HG03135 (cell line): Measurements from ENCODE around the gene ADRB1.

Source experiments
- ATAC-seq: cut with Tn5 transposase; IDR thresholded peaks from one replicate; pipeline ENCODE4 v1.9.1; 2021; ENCODE audit warnings: mild to moderate bottlenecking, moderate library complexity; ENCODE audit not compliant: unreplicated experiment

Gene ADRB1

DNA sequence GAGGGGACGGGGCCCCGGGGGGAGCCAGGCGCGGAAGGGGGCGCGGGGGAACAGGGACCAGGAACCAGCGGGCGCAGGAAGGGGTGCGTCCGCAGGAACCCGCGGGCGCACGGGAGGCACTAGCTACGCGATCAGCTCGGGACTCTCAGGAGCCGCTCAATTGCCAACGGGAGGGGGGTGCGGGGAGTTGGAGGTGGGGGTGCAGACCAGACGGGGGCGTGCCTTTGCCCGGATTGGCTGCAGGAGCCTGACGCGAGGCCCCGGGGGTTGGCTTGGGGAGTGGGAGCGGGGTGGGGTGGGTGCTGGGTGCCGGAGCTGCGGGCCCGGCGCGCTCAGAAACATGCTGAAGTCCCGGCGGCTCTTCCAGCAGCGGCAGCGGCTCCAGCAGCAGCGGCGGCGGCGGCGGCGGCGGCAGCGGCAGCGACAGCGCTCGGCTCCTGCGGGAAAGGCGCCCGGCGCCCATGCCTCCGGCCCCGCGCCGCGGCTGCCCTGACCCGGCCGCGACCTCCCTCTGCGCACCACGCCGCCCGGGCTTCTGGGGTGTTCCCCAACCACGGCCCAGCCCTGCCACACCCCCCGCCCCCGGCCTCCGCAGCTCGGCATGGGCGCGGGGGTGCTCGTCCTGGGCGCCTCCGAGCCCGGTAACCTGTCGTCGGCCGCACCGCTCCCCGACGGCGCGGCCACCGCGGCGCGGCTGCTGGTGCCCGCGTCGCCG is at the start of gene ADRB1:
ADRB1 (plus strand) TSS at position 335 of the 715 bp plus-strand sequence; CDS start at position 602, 267 bp downstream.
- ATAC-seq, result no peak

DNA sequence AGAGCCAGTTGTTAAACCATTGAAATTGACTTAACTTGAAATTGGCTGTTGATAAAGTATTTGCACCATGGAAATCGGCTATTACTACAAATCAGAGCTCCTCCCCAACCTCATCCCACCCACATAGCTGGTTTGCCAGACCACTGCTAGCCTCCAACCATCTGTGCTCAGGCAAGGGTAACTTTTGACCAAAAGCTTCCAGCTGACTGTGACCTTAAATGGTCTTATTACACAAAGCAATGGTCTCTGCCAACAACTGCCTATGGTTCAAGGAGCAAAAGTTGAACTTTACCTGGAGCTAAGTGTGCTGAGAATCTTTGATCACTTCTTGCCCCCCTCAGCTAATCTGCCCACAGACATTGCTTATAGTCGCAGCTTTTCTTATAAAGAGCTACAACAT is 48.5 kb upstream of the ADRB1 start:
- no peak for ATAC-seq

DNA sequence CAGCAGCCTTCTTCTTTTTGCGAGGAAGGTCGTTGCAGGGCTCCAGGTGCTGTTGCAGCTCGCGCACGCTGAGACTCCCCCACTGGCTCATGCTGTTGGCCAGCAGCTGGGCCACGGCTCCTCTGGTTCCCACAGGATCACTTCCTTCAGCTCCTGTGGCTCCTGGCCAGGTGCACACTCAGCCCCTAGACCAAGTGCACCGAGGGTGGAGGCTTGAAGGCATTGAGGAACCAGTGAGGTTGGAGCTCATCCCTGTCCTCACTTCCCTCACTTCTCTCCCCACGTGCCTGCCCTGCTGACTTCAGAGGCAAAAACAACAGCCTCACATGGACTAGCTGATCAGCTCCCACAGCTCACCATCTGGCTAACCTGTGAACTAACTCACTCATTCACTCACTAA is 46.2 kb upstream of the ADRB1 start:
- no peak for ATAC-seq

DNA sequence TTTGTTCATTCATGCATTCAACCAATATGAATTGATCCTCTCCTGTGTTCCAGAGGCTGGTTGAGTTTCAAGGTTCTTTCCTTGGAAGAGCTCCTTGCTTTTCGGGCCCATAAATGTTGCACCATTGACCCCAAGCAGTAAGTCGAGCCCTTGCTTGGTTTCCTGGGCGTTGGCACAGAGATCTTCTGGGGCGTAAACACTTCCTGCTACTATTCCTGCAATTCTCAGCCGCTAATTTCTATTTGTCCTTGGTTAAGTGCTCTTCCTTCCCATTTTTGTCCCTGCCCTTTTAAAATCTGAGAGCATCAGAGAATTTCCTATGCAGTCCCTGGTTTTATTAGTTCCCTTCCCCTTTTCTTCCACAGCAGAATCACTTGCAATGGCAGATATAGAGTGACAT is 44.1 kb upstream of the ADRB1 start:
- no peak for ATAC-seq

DNA sequence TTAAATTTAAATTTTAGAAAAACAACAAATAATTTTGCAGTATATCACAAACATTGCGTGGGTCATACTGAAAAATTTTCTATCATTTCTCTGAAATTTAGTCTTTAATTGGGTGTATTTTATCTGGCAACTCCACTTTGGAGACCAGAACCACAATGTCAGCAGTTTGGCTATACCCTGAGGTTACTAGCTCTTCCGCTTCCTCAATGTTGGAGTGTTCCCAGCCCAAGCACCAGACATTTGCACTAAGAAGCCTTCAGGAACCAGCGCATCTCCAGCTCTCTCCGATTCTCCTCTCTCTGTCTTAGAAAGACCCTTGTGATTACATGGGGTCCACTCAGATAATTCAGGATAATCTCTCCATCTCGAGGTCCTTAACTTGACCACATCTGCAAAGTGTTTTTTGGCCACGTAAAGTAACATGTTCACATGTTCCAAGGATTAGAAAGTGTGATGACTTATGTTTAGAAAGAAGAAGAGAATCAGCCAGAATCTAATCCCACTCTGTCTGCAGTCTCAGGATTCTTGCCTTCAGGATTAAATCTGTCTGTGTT is 43.1 kb upstream of the ADRB1 start:
- no peak for ATAC-seq

DNA sequence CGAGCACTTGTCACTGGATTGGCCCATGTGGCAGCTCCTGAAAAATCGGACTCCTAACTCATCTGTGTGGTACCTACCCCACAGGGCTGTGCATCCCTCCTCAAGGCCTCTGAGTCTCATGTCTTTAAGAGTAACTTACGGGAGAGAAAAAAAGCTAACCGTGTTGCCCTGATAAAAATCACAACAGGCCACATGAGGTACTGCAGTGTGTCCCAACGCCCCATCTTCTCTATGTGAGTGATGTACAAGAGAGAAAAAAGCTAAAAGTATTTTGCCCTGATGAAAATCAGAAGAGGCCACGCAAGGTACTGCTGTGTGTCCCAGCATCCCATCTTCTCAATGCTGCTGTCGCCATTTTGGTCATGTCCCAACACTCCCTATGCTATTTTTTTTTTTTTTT is 41.2 kb upstream of the ADRB1 start:
- ATAC-seq, result no peak

DNA sequence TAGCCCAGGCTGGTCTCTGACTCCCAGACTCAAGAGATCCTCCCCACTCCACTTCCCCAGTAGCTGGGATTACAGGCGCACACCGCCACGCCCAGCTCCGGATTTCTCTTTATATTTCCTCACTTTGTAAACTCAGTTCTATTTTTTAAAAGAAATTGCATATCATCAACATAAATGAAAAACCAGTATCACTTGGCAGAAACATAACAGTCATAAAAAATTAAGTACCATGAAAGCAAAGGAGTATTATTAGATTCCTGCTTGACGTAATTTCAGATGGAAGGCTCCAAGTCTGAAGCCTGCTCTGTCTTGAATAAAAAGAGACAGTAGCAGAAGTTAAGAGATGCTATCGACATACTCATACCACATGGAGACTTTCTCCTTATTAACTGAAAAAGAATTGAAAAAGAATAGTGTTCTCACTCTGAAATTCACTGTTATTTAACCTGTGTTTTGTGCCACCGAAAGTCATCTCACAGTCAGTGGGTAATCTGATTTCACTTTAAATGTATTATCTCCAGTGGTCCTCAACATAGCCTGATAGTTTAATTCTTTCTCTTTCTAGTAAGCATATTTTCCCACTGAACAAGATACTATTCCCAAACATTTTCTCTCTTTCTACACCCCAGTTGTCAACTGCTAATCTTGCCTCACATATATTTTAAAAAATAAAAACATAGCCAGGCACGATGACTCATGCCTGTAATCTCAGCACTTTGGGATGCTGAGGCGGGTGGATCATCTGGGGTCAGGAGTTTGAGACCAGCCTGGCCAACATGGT is 40.3 kb upstream of the ADRB1 start:
- no peak for ATAC-seq

DNA sequence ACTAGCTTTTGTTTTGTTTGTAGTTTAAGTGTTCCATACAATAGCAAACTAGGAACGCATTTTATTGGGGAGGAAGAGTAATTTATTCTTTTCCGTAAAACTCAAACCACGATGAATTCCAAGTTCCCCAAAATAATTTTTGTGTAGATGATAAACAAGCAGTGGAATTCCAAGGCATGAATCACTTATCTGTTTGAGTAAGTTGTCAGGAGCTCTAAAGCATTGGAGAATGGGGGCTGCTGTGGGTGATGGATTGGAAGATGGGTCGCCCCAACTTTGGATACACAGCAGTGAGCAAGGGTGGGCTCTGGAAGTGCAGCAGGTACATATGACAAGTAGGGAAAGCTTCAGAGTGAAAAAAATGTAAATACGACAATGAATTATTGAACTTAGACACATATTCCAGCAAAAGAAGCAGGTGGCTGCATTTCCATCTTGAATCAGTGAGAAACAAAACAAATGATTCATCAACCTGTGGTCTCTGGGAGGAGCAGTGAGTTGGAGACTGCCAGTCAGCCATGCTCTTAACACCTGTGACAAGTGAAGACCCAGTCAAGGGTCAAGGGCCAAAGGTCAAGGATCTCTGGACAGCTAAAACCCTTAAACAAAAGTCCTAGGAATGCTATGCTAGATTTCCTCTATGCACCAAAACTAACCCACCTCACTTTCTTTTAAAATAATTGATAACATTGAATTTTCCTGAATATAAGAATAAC is 34.2 kb upstream of the ADRB1 start:
- ATAC-seq, result no peak

DNA sequence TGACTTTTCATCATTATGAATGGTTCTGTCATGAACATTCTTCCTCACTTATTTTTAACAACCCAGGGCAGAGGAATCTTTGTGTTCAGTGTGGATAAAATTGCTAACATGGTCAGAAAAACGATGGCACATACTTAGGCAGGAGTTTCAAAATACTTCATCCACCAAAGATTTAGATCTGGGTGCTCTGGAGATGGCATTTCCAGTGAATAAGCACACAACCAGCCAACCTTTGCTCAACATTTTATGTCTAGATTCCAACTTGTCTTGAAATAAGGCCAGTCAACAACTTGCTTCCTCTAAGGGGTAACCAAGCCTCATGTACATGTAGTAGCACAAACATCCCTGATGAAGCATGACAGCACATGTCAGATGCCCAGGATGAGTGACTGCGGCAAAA is 33.4 kb upstream of the ADRB1 start:
- no peak for ATAC-seq

DNA sequence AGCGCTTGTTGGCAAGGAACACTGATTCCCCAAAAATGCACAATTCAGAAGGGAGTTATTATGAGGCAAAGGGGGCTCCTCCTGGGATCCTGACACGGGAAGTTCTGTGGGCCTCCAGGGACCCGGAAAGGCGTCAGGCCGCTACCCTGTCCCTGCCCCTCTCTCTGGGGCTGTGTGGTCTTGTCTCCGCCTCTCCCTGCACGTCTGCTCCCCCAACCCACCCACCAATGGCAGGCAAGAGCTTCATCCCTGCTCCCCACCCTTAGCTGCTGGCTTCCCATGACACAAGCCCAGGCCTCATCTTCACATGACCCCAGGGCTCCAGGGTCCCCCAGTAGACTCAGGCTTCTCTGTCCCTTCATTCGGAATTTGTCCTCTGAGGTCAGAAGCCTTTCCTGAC is 31.0 kb upstream of the ADRB1 start:
- ATAC-seq, result no peak

DNA sequence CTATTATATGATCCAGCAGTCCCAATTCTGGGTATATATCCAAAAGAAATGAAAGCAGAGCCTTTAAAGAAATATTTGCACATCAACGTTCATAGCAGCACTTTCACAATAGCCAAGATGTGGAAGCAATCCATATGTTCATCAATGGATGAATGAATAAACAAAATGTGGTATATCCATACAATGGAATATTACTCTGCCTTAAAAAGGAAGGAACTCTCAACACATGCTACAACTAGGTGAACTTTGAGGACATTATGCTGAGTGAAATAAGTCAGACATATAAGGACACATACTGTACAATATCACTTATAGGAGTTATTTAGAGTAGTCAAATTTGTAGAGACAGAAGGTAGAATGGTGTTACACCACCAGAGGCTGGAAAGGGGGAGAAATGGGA is 28.0 kb upstream of the ADRB1 start:
- no peak for ATAC-seq

DNA sequence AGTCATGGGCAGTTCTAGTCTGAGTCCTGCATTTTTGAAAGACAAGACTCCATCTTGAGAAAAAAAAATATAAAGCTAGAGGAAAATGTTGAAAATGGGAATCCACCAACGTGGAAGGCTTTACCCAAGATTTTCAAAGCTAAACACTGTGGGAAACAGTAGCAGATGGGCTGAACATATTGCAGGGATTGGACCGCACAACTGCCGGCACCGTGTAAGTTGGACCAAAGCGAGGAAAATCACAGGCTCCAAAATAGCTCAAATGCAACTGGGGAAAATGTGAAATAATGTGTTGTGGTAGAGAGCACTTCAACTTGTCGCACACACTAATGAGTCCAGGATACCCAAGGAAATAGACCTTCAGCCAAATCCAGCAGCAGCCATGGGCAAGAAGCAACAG is 26.4 kb upstream of the ADRB1 start:
- ATAC-seq, result no peak

DNA sequence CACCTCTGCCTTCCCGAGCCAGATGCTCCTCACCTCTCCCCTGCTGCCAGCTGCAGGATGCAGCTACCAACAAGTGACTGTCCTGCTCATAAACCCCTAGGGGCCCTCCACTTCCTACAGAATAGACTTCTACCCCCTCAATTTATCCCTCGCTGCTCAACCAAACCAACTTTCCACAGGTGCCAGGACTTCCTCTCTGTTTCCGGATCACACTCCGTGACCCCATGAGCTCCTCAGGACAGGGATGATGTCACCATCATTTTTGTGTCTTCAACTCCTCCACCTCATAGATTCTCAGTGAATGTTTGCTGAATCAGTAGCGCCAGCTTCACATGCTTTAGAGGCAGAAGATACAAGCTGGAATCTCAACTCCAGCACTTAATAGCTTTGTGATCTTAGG is 25.8 kb upstream of the ADRB1 start:
- ATAC-seq, result no peak

DNA sequence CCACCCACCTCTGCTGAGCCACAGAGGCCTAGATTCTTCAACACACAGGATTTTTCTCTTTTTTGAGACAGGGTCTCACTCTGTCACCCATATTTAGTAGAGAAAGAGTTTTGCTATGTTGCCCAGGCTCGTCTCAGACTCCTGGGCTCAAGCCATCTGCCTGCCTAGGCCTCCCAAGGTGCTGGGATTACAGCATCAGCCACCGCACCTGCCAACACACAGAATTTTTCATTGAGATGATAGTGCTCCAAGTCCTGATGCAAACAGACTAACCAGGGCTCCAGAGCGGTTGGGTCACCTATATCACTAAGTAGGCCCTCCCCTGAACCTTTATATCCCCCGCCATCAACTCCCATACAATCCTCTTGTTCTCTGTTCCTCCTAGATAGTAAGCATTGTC is 24.4 kb upstream of the ADRB1 start:
- no peak for ATAC-seq

DNA sequence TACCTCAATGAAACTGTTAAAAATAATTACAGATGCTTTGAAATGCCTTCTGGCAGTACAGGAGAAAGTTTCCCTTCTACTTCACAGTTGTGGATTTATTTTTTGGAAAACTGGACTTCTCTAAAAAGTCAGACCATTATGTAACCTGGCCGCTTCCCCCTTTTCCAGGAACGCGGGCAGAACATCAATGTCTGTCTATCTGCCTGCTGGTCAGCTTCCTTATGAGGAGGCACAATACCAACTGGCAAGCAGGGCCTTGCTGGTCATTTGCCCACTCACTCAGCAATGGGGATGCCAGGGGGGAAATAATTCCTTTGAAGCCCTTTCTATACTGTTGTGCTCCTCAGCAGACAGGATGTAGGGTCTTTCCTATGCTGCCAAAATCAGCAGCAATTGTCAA is 22.5 kb upstream of the ADRB1 start:
- no peak for ATAC-seq

DNA sequence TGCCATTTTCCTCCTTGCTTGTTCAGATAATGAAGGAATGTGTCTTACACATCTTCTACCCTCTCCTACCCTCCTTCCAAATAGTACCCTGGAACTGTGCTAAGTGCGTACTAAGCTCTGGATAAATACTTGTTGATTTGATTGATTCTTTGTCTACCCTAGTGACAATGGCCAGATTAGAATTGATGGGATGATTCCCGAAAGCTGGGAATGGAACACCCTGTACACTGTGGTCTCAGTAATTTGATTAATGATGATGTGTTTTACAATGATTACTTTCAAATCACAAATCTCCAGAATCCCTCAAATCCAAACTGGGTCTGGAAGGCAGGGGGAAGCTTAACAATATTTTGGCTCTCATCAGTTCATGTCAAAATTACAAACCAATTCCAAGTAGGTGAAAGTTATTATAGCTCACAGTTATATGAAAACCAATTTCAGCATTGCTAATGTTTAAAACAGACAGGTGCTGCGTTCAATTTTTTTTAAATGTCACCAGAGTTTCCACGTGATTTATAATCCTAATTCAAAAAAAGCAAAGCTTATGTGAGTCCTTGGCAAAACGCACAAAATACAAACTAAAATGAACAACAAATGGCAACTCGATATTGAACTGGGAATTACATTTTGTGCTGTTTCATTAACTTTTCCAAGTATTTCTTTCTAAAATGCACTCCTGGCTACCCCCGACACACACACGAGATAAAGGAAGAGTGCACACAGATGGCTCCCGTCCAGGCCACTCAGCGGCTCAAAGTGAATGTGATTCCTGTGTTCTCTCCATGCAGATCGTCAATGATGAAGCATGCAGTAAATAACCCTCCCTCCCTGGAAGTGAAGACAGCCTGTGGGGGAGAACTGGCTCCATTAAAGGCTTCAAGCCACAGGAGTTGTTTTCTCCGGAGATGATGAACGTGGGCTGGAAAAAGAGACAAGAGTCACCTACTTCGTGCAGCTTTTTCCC is 21.7 kb upstream of the ADRB1 start:
- no peak for ATAC-seq

DNA sequence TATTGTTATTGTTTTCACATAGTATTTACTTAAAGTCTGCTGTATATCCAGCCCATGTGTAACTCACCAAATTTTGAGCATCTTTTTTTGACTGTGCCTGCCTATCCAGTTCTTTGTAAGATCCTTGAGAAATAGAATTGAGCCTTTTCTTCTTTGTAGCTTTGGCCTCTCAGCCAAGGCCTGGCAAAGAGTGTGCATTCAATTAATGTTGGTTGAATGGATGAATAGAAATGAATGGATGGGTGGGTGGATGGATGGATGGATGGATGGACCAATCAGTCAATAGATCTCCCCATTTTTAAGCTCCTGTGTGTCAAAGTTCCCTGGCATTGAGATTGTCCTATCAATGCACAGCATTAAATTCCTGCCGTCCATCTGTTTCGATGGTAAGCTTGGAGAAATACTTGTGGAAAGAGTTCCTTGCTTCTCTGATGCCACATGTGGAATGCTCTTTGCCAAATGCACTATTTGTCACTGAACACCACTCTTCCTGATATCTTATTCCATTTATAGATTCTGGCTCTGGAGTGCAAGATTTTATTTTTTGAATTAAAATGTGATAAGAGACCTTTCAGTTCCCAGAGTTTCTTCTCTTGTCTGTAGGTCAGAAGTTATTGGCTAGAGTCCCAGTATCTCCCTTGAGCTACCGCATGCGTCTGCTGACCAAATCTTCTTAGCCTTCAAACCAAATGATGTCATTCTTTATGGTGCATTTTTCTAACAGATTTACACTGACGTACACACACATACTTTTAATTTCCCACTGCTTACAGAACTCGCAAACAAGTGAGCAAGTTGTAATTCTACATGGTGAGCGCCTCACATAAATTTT is 20.7 kb upstream of the ADRB1 start:
- ATAC-seq, result no peak

DNA sequence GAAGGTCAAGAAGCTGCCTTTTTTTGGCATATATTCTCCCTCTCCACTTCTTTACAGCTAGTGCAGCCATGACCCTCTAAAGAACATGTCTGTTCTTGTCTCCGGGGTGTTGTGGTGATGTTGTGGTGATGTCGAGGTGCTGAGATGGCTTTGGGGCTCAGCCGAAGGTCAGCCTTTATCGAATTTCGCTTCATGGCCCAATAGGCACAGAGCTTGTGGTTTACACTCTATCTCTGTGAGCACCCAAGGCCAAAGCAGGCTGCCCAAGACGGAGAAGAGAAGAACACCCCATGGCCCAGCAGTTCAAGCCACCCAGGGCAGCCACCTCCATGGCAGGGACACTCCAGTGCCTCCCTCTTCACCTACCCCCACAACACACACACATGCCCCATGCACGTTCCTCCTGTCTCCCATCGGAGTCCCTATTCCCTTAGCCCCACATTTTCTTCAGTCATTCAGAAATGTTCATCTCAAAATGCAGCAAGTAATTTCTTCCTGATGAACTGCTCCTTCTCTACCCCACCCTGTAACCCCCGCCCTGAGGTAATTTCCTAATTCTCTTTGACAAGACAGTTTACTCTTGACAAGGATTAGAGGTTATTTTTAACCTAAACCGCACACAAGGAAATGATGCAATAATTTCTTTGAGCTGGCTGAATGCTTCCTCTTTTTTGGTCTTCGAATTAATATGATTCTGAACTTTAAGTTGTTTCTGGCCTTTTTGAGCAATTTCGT is 18.6 kb upstream of the ADRB1 start:
- ATAC-seq, result peak; percentile 79

DNA sequence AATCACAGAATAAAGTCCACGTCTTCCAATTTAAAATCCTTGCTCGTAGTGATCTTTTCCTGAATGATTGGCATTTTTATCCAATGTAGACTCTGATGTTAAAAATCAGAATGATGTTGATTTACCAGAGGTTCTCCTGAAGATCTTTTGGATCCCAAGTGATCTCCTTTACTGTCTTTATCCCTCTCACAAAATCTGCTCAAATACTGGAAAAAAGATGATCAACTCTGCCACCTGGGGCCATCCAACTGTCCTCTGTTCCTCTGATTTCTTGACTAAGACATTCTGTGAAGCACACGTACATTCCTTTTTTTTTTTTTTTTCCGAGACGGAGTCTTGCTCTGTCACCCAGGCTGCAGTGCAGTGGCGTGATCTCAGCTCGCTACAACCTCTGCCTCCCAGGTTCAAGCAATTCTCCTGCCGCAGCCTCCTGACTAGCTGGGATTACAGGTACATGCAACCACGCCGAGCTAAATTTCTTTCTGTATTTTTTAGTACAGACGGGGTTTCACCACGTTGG is 18.0 kb upstream of the ADRB1 start:
- no peak for ATAC-seq
